DND-41 (cell line): ENCODE data around the gene TSC2.

Experiments
- ATAC-seq: fragments of 200-7000 bp; cut with Tn5 transposase; 3 replicates; pipeline ENCODE4 v1.9.1; 2021; ENCODE audit warnings: low read depth; ENCODE audit not compliant: insufficient read depth
- DNase-seq: peaks from one replicate; pipeline ENCODE4 v3.0.0-alpha.2; 2020
- H2AFZ ChIP-seq: 2 replicates; pipeline ENCODE4 v1.6.0; 2012; ENCODE audit warnings: low read depth, low read length
- H3K27ac ChIP-seq: 2 replicates; pipeline ENCODE4 v1.5.1; 2012; ENCODE audit warnings: low read length, inconsistent platforms
- H3K27me3 ChIP-seq: fragments of 200-600 bp; sonication (generic); 2 replicates; pipeline ENCODE4 v1.6.0; 2012; ENCODE audit warnings: low read length, mild to moderate bottlenecking, inconsistent platforms; ENCODE audit not compliant: insufficient read depth, poor library complexity
- H3K36me3 ChIP-seq: 2 replicates; pipeline ENCODE4 v1.5.1; 2012; ENCODE audit warnings: low read length, inconsistent platforms; ENCODE audit not compliant: insufficient read depth
- H3K4me1 ChIP-seq: 2 replicates; pipeline ENCODE4 v1.5.1; 2012; ENCODE audit warnings: mild to moderate bottlenecking, low read length; ENCODE audit not compliant: insufficient read depth
- H3K4me2 ChIP-seq: 2 replicates; pipeline ENCODE4 v1.6.0; 2012; ENCODE audit warnings: mild to moderate bottlenecking, moderate library complexity, low read length, inconsistent platforms; ENCODE audit not compliant: insufficient read depth
- H3K4me3 ChIP-seq, 2 experiments: fragments of 200-600 bp in 1 of 2; shearing (Covaris generic) in 1 of 2; 2 replicates each; pipeline ENCODE4 v1.5.1; 2012 to 2016; ENCODE audit warnings: inconsistent platforms in 2 of 2, low read length in 2 of 2, mild to moderate bottlenecking in 2 of 2, low read depth in 1 of 2, moderate library complexity in 1 of 2
- H3K79me2 ChIP-seq: 2 replicates; pipeline ENCODE4 v1.6.0; 2012; ENCODE audit warnings: low read length, inconsistent platforms; ENCODE audit not compliant: insufficient read depth
- H3K9ac ChIP-seq: 2 replicates; pipeline ENCODE4 v1.6.0; 2012; ENCODE audit warnings: low read depth, mild to moderate bottlenecking, inconsistent platforms, low read length, moderate library complexity
- H3K9me3 ChIP-seq: 2 replicates; pipeline ENCODE4 v1.5.1; 2012; ENCODE audit warnings: low read length, moderate library complexity, mild to moderate bottlenecking, inconsistent platforms; ENCODE audit not compliant: insufficient read depth, severe bottlenecking
- H4K20me1 ChIP-seq: 2 replicates; pipeline ENCODE4 v1.6.0; 2012; ENCODE audit warnings: low read length; ENCODE audit not compliant: insufficient read depth
- EZH2 ChIP-seq: IDR thresholded peaks from 3 replicates; pipeline ENCODE4 v1.6.1; 2012; ENCODE audit warnings: borderline replicate concordance, low read depth, mild to moderate bottlenecking, moderate library complexity, low read length, inconsistent platforms; ENCODE audit not compliant: severe bottlenecking
- TF ChIP-seq, protein P1 (sequence below): IDR thresholded peaks from 2 replicates; pipeline ENCODE4 v1.5.1; 2012; ENCODE audit warnings: borderline replicate concordance, low read length, moderate library complexity, mild to moderate bottlenecking; ENCODE audit not compliant: poor library complexity, severe bottlenecking; ENCODE audit errors: extremely low read depth

Gene TSC2

GRCh38 chr16:2075631-2076030, 27.8 kb downstream of the TSC2 start:
- no peak overlapping the region for H3K9ac ChIP-seq
- 0 out of 3 replicates have a peak, but pooled peaks have one; percentile 22 for ATAC-seq
- H3K27ac ChIP-seq, result no peak overlapping the region
- H3K36me3 ChIP-seq, result peaks cover 80% of the 10 kb centered on the region
- H2AFZ ChIP-seq, result no peak overlapping the region
- no peaks in the 10 kb centered on the region for H3K27me3 ChIP-seq
- no peak overlapping the region for H3K4me3 ChIP-seq
- no peak for DNase-seq
- no peaks in the 10 kb centered on the region; the same call in 1 of the 2 replicates for H4K20me1 ChIP-seq
- no peak overlapping the region for H3K4me2 ChIP-seq
- H3K4me1 ChIP-seq, result no peaks in the 10 kb centered on the region
- TF ChIP-seq EZH2, result no peak
- TF ChIP-seq, protein P1, sequence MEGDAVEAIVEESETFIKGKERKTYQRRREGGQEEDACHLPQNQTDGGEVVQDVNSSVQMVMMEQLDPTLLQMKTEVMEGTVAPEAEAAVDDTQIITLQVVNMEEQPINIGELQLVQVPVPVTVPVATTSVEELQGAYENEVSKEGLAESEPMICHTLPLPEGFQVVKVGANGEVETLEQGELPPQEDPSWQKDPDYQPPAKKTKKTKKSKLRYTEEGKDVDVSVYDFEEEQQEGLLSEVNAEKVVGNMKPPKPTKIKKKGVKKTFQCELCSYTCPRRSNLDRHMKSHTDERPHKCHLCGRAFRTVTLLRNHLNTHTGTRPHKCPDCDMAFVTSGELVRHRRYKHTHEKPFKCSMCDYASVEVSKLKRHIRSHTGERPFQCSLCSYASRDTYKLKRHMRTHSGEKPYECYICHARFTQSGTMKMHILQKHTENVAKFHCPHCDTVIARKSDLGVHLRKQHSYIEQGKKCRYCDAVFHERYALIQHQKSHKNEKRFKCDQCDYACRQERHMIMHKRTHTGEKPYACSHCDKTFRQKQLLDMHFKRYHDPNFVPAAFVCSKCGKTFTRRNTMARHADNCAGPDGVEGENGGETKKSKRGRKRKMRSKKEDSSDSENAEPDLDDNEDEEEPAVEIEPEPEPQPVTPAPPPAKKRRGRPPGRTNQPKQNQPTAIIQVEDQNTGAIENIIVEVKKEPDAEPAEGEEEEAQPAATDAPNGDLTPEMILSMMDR, result no peak
- no peaks in the 10 kb centered on the region for H3K79me2 ChIP-seq
- no peaks in the 10 kb centered on the region for H3K9me3 ChIP-seq

DNA sequence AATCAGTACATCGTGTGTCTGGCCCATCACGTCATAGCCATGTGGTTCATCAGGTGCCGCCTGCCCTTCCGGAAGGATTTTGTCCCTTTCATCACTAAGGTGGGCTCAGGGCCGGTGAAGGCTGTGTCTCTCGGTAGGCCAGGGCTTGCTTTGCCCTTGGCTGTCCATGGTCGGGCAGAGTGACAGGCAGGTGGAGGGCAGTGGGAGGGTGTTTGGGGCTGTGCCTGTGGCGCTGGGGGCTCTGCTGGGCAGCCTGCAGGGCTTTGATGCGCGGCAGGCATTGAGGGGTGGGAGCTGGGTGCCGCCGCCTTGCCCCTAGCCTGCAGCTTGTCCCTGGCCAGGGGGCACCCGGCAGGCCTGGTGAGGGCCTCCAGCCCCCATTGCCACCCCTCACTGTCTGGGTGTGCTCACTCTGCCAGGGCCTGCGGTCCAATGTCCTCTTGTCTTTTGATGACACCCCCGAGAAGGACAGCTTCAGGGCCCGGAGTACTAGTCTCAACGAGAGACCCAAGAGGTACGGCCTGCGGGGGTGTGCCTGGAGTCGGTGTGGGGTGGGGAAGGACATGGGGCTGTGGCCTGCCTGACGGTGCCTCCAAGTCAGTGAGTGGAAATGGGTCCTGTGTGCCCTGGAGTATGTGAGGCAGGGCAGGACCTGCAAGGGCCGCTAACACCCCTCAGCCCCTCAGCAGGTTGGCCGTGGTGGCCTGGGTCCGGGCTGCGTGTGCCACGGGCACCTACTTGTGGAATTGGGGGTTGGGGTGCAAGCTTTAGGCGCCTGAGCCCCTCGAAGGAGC, 28.5 kb downstream of the TSC2 start:
- ATAC-seq (no peak), DNase-seq (no peak)
- H3K4me2 ChIP-seq, result no peak overlapping the region
- no peaks in the 10 kb centered on the region for H3K9me3 ChIP-seq
- H2AFZ ChIP-seq, result no peak overlapping the region
- H3K4me1 ChIP-seq, result no peaks in the 10 kb centered on the region
- H3K27ac ChIP-seq, result no peak overlapping the region
- no peaks in the 10 kb centered on the region for H3K27me3 ChIP-seq
- no peaks in the 10 kb centered on the region; the same call in 1 of the 2 replicates for H4K20me1 ChIP-seq
- H3K4me3 ChIP-seq, result no peak overlapping the region
- peaks cover 81% of the 10 kb centered on the region for H3K36me3 ChIP-seq
- H3K9ac ChIP-seq, result no peak overlapping the region
- no peaks in the 10 kb centered on the region for H3K79me2 ChIP-seq
- TF ChIP-seq, protein P1, result no peak
- no peak for TF ChIP-seq EZH2

DNA sequence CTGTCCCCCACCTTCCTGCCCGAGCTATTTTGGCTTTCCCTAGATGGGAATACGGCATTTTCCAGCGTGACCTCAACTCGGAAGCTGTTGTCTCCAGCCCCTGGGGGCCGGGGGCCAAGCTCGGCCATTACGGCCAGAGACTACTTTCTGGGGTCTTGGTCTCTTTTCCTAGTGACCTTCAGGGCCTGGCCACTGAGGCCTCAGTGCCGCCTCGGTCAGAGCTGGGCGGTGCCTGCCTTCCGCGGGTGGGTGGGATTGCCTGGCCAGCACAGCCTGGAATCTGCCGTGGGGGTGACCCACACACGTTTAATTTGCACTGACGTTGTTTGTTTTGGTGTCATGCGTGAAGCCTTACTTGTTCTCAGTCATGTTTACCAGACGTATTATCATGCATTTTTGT, 29.2 kb downstream of the TSC2 start:
- no peaks in the 10 kb centered on the region for H3K27me3 ChIP-seq
- no peak overlapping the region for H3K4me2 ChIP-seq
- no peaks in the 10 kb centered on the region for H3K79me2 ChIP-seq
- TF ChIP-seq, protein P1, result no peak
- TF ChIP-seq EZH2, result no peak
- H3K36me3 ChIP-seq, result peaks cover 81% of the 10 kb centered on the region
- H3K27ac ChIP-seq, result no peak overlapping the region
- no peaks in the 10 kb centered on the region for H3K4me1 ChIP-seq
- no peaks in the 10 kb centered on the region for H3K9me3 ChIP-seq
- H4K20me1 ChIP-seq, result peaks cover 3% of the 10 kb centered on the region; the same call in 1 of the 2 replicates
- no peak overlapping the region for H3K9ac ChIP-seq
- ATAC-seq (no peak), DNase-seq (no peak)
- H3K4me3 ChIP-seq, result no peak overlapping the region
- H2AFZ ChIP-seq, result no peak overlapping the region
